ENCODE measurements around the gene RPS23.

The RPS23 gene

GRCh38 chr5:82277987-82278710 is at the start of gene RPS23:
Gene RPS23 (minus strand): TSS chr5:82278354. CDS start chr5:82278323, 31 bp downstream.
- DNase-seq: peak; percentile 79

GRCh38 chr5:82327941-82328340 is 49.8 kb upstream of the RPS23 start:
- DNase-seq: no peak

DNA sequence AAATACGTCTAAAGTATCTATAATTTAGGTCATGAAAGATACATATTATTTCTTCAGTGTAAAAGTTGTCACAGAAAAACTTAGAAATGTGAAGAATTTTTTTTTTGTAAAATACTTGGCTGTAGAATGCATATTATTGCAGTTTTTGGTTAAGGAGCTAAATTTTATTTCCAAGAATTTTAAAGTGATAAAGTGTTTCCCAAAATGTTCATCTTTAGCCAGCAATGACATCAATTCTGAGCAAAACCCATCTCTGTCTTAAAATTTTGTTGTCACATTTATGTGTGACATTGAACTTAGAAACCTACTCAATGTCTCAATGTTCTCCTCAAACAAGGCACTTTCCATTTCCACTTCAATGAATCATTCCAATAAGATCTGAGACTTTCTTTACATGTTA is 47.8 kb upstream of the RPS23 start:
- no peak for DNase-seq

DNA sequence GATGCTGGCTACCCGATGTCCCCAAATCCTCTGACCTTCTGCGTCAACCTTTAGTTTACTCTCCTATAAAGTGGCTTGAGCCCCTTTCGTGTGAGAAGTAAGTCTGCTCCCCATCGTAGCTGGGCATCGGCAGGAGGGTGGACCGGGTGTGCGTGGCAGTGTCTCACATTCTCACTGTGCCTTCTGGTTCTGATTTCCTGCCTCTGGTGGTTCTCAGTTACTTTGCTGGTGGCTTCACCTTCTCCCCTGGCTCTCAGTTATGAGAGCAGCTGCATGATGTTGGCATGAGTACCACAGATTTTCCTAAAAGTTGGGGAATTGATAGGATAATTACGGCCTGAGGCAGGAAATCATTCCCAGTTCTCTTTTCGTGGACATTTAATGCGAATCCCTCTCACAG is 47.0 kb upstream of the RPS23 start:
- no peak for DNase-seq

GRCh38 chr5:82320966-82321365 is 42.8 kb upstream of the RPS23 start:
- no peak for DNase-seq

GRCh38 chr5:82319651-82320376 is 41.7 kb upstream of the RPS23 start:
- no peak for DNase-seq

- DNase-seq: no peak
Measured at GRCh38 chr5:82319192-82319591, 41.0 kb upstream of the RPS23 start.

GRCh38 chr5:82314964-82315758 is 37.0 kb upstream of the RPS23 start:
- no peak for DNase-seq

DNA sequence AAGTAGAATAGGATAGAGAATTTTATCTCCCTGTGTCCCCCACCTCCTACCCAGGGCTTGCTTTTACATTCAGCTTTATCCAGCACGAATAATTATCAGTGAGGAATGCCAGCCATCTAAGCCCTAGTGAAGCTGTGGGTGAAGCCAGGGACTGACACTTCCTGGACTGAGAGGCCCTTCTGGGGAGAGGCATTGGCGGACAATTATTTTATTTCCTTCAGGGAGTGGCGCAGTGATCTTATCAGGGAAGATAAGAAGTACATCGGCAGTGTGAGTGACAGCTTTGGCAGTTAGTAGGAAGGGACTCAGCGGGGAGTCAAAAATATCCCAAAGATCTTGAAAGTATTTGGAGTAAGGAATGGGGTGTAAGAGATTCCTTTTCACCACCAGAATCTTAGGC is 34.9 kb upstream of the RPS23 start:
- no peak for DNase-seq

GRCh38 chr5:82312373-82312856 is 34.3 kb upstream of the RPS23 start:
- no peak for DNase-seq

GRCh38 chr5:82309091-82309531 is 31.0 kb upstream of the RPS23 start:
- no peak for DNase-seq

- no peak for DNase-seq
Measured at GRCh38 chr5:82308416-82308815, 30.3 kb upstream of the RPS23 start.

DNA sequence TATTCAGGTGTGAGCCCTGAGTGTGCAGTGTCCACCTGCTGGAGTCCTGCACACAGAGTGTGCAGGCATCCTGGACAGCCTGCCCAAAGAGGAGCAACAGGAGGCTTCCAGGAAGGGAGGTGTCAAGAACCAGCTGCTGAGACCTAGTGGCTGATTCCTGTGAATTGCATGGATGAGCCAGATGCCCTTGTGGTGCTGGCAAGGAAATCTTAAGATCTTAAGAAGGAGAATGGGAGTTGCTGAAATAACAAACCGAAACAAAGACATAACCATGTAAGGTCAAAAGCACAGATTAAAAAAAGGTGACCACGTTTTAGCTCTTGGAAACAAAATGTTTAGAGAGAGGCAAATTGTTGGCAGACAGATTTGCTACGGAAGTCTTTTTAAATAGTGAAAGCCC is 29.3 kb upstream of the RPS23 start:
- DNase-seq: no peak

DNA sequence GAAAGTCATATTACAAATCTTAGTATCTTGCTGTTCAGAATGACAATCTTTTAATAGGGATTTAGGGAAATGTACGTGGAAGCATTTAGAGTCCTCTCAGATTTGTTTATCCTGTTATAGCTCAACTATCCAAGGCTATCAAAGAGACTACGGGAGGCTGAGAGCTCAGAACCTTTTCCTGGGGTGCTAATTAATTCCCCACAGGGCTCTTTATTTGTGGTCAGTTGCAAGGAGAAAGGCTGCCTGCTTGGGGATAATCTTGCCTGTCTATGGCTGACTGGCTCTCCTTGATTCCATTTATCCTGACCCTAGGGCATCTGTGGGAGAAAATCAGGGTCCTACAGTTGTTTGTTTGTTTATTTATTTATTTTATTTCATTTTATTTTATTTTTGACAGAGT is 28.0 kb upstream of the RPS23 start:
- DNase-seq: no peak

DNA sequence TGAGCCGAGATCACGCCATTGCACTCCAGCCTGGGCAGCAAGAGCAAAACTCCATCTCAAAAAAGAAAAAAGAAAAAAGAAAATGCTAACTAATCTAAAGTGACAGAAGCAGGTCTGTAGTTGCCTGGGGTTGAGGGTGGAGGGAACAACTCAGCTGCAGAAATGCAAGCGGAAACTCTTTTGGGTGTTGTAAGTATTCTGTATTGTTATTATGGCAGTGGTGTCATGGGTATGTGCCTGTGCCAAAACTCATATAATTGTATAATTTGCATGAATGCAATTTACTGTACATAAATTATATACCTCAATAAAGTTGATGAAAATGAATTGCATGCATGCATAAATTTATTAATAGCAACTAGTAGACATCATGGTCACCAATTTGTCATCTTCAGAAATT is 23.0 kb upstream of the RPS23 start:
- no peak for DNase-seq

GRCh38 chr5:82298668-82299067 is 20.5 kb upstream of the RPS23 start:
- DNase-seq: no peak

GRCh38 chr5:82297711-82298110 is 19.6 kb upstream of the RPS23 start:
- no peak for DNase-seq

GRCh38 chr5:82296929-82297328 is 18.8 kb upstream of the RPS23 start:
- DNase-seq: no peak

- no peak for DNase-seq
Measured at GRCh38 chr5:82295959-82296531, 17.9 kb upstream of the RPS23 start.

DNA sequence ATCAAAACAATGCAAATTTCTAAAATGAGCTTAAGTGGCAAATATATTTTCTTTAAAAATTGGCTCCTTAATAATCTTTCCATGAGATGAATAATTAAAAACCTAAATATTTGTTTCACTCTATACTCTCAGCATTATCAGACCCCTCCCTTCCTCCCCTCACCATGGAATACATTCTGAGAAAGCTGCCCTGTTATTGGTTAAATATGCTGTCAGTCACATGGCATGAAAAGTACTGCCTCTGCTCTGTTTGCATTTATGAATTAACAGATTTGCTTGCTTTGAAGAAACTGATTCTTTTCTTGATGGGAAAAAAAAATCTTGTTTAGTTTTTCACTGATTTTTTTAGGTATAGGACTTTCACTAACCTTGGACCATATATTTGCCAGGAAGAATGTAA is 17.0 kb upstream of the RPS23 start:
- no peak for DNase-seq

GRCh38 chr5:82291420-82291819 is 13.3 kb upstream of the RPS23 start:
- DNase-seq: no peak

DNA sequence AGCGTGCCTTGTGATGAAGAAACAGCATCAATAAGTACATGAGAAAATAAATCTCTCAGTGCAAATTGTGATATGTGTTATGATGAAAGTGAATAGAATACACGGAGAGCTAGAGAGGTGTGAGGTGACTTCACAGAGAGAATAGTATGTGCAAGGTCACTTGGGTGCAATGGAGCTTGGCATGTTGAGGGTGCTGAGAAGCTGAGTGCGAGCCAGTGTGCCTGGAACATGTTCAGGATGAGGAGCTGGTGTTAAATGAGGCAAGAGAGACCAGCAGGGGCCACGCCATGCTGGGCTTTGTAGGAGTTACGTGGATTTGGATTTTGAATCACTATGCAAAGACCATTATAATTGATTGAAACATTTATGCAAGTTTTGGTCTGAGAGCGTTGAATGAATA is 12.8 kb upstream of the RPS23 start:
- DNase-seq: no peak

GRCh38 chr5:82290005-82290404 is 11.9 kb upstream of the RPS23 start:
- DNase-seq: no peak

Measured in activated CD4-positive, alpha-beta T cell treated with anti-CD3 and anti-CD28 coated beads for 1 hour (primary cell).